ENCODE data around the gene CABLES2. TPM values are rescaled to one million over a fixed set of nuclear protein-coding genes. Genes with fewer than 3 reads are reported as not detected.

Gene CABLES2
- total and polyA plus RNA-seq, 10 of the 15 experiments (the other 5 are each of a cell fraction or from before 2014, with no cell fraction given) = 2.2 to 14.9 (median 5.3) TPM

GRCh38 chr20:62346398-62347150 is 60.5 kb downstream of the CABLES2 start:
- ChIA-PET POLR2A (no interaction called here), SMC1A (ENCODE audit: uncharacterized antibody, unreplicated experiment) (no interaction called here), RAD21 (ENCODE audit: unreplicated experiment) (no interaction called here), CTCF (no interaction called here)
- no peak overlapping the region for H2AFZ ChIP-seq (ENCODE audit: control insufficient read depth, low read depth, low read length)
- no TSS peak for BruUV-seq (replicated peaks)
- no peaks in the 10 kb centered on the region for H3K79me2 ChIP-seq (ENCODE audit: control insufficient read depth, insufficient read depth, low read length)
- H4K20me1 ChIP-seq (ENCODE audit: control insufficient read depth, insufficient read depth) = no peaks in the 10 kb centered on the region
- in situ Hi-C loops (cut with MboI) (no loop called here), intact Hi-C loops (cut with micrococcal nuclease; ENCODE audit: unreplicated experiment) (no loop called here)
- DNase-seq (ENCODE audit: low read depth, low spot score) (no peak), ATAC-seq (no peak), FAIRE-seq (no peak)
- TF ChIP-seq SMC3 (IDR thresholded peaks at IDR 0.05; ENCODE audit: borderline replicate concordance, low read length) (no peak), NFYB (IDR thresholded peaks at IDR 0.05; ENCODE audit: insufficient read depth, low read depth, low read length) (no peak), BCL11A (IDR thresholded peaks at IDR 0.05; ENCODE audit: low read depth, low read length) (no peak), ZNF274 (IDR thresholded peaks at IDR 0.05; ENCODE audit: insufficient read depth, insufficient read length) (no peak), CHD2 (IDR thresholded peaks at IDR 0.05; ENCODE audit: borderline replicate concordance, low read depth, low read length) (no peak)
- H3K36me3 ChIP-seq (ENCODE audit: control insufficient read depth in 2 of 2, insufficient read depth in 2 of 2, low read length in 1 of 2) = no peaks in the 10 kb centered on the region; a peak in 1 of 4 replicates
- no peaks in the 10 kb centered on the region for H3K27me3 ChIP-seq (replicated peaks in 1 of 2; ENCODE audit: control insufficient read depth in 2 of 2, insufficient read depth in 2 of 2, low read length in 1 of 2)
- no peaks in the 10 kb centered on the region for H3K4me1 ChIP-seq (ENCODE audit: control insufficient read depth, insufficient read depth, low read length)
- no peak overlapping the region for H3K9ac ChIP-seq (ENCODE audit: control insufficient read depth, insufficient read depth, low read length)
- no peak overlapping the region for H3K4me2 ChIP-seq (ENCODE audit: control insufficient read depth, insufficient read depth)
- H3K4me3 ChIP-seq = no peak overlapping the region
- no peak overlapping the region for H3K27ac ChIP-seq (ENCODE audit: control insufficient read depth, insufficient read depth)
- 85% methylated on average over 34 of the region's 34 CpGs for WGBS (ENCODE audit: insufficient coverage, insufficient replicate concordance, low lambda C conversion rate, missing lambda C conversion rate)
- no peaks in the 10 kb centered on the region; the same call in 2 of the 3 replicates for H3K9me3 ChIP-seq (replicated peaks; ENCODE audit: control insufficient read depth, insufficient read depth, low read length)

DNA sequence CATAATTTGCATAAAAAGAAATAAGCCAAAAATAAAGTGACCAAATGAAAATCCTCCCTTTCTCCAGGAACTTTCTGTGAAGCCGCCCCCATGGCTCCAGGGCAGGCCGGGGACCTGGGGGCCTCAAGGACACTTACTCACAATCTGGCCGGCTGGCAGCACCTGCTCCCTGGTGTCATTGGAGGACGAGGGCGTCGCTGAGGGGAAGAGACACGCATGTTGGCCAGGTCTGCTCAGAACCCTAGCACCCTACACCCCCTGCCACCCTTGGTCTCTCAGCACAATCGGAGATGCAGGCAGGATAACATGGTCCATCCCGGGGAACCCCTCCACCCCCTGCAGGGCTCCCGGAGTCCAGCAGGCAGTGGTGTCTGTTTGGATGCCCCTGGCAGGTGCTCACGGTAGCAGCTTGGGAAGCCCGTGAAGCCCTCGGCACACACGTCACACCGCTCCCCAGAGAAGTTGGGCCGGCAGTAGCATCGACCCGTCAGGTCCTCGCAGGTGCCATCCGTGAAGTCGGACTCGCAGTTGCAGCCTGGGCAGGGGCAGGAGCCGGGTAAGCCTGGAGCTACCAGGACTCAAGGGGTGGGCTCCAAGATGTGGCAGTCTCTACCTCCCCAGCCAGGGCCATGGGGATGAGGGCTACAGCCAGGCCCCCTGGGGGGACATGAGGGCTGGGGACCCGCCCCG is 61.3 kb downstream of the CABLES2 start:
- BruUV-seq (replicated peaks) = no TSS peak
- peaks cover 3% of the 10 kb centered on the region for H3K9me3 ChIP-seq (replicated peaks; ENCODE audit: control insufficient read depth, insufficient read depth, low read length)
- in situ Hi-C loops (cut with MboI) = no loop called here
- no peak overlapping the region for H3K4me2 ChIP-seq (ENCODE audit: control insufficient read depth, insufficient read depth)
- intact Hi-C loops (cut with micrococcal nuclease; ENCODE audit: unreplicated experiment) = no loop called here
- no peak for ATAC-seq
- no peaks in the 10 kb centered on the region for H3K36me3 ChIP-seq (ENCODE audit: control insufficient read depth in 2 of 2, insufficient read depth in 2 of 2, low read length in 1 of 2)
- H3K27ac ChIP-seq (ENCODE audit: control insufficient read depth, insufficient read depth) = no peak overlapping the region
- H3K27me3 ChIP-seq (replicated peaks in 1 of 2; ENCODE audit: control insufficient read depth in 2 of 2, insufficient read depth in 2 of 2, low read length in 1 of 2) = no peaks in the 10 kb centered on the region
- TF ChIP-seq RELB (IDR thresholded peaks at IDR 0.05; ENCODE audit: low read depth) (no peak), BMI1 (IDR thresholded peaks at IDR 0.05; ENCODE audit: borderline replicate concordance) (no peak), KLF5 (IDR thresholded peaks at IDR 0.05; ENCODE audit: partially characterized antibody) (no peak), FOXK2 (IDR thresholded peaks at IDR 0.05) (no peak), MTA2 (IDR thresholded peaks at IDR 0.05; ENCODE audit: low read depth) (no peak)
- H3K79me2 ChIP-seq (ENCODE audit: control insufficient read depth, insufficient read depth, low read length) = no peaks in the 10 kb centered on the region
- no peak for DNase-seq (ENCODE audit: low read depth, low spot score)
- RAD21 ChIA-PET (ENCODE audit: unreplicated experiment) = no interaction called here
- CTCF ChIA-PET = no interaction called here
- H3K4me1 ChIP-seq (ENCODE audit: control insufficient read depth, insufficient read depth, low read length) = no peaks in the 10 kb centered on the region
- H3K9ac ChIP-seq (ENCODE audit: control insufficient read depth, insufficient read depth, low read length) = no peak overlapping the region
- POLR2A ChIA-PET = no interaction called here
- SMC1A ChIA-PET (ENCODE audit: uncharacterized antibody, unreplicated experiment) = no interaction called here
- H2AFZ ChIP-seq (ENCODE audit: control insufficient read depth, low read depth, low read length) = no peak overlapping the region
- no peak for FAIRE-seq
- WGBS (ENCODE audit: insufficient coverage, insufficient replicate concordance, low lambda C conversion rate, missing lambda C conversion rate) = 88% methylated on average over 25 of the region's 25 CpGs
- no peak overlapping the region for H3K4me3 ChIP-seq
- H4K20me1 ChIP-seq (ENCODE audit: control insufficient read depth, insufficient read depth) = no peaks in the 10 kb centered on the region
